ENCODE data around the gene ZNF367. TPM values are rescaled to one million over a fixed set of nuclear protein-coding genes. Genes with fewer than 3 reads are reported as not detected.
A peak's percentile ranks its signal among the peaks of the same experiment; 100 is the strongest.
"Not testable (repeated sequence)": the region's sequence is repeated elsewhere in the genome, so short reads cannot be mapped to it uniquely, and the experiment has no call there.

ZNF367 gene
- total RNA-seq, 1 donor from 2014 or later = 1.8 TPM

- DNase-seq (ENCODE audit: extremely low read depth, low read depth, low spot score) = not testable (repeated sequence)
These were observed 42.7 kb downstream of the ZNF367 start for GRCh38 chr9:96375507-96375906.

GRCh38 chr9:96367943-96368342, 50.2 kb downstream of the ZNF367 start:
- no peak for DNase-seq (ENCODE audit: extremely low read depth, low read depth, low spot score)

GRCh38 chr9:96363175-96363967, 54.8 kb downstream of the ZNF367 start:
- no peak for DNase-seq (ENCODE audit: extremely low read depth, low read depth, low spot score)

- DNase-seq (ENCODE audit: extremely low read depth, low read depth, low spot score) = not testable (repeated sequence)
These were observed 56.1 kb downstream of the ZNF367 start for GRCh38 chr9:96362119-96362518.

- no peak for DNase-seq (ENCODE audit: extremely low read depth, low read depth, low spot score)
These were observed 56.5 kb downstream of the ZNF367 start for GRCh38 chr9:96361668-96362067.

GRCh38 chr9:96360976-96361375, 57.2 kb downstream of the ZNF367 start:
- DNase-seq (ENCODE audit: extremely low read depth, low read depth, low spot score) = no peak

GRCh38 chr9:96360523-96360922, 57.6 kb downstream of the ZNF367 start:
- DNase-seq (ENCODE audit: extremely low read depth, low read depth, low spot score) = not testable (repeated sequence)

GRCh38 chr9:96350866-96351265, 67.3 kb downstream of the ZNF367 start:
- DNase-seq (ENCODE audit: extremely low read depth, low read depth, low spot score) = no peak

GRCh38 chr9:96348261-96348660, 69.9 kb downstream of the ZNF367 start:
- no peak for DNase-seq (ENCODE audit: extremely low read depth, low read depth, low spot score)

GRCh38 chr9:96345551-96345950, 72.6 kb downstream of the ZNF367 start:
- DNase-seq (ENCODE audit: extremely low read depth, low read depth, low spot score) = no peak

GRCh38 chr9:96344458-96345180, 73.6 kb downstream of the ZNF367 start:
- peak; percentile 93 for DNase-seq (ENCODE audit: extremely low read depth, low read depth, low spot score)

GRCh38 chr9:96343515-96344360, 74.4 kb downstream of the ZNF367 start:
- DNase-seq (ENCODE audit: extremely low read depth, low read depth, low spot score) = no peak

- no peak for DNase-seq (ENCODE audit: extremely low read depth, low read depth, low spot score)
These were observed 75.5 kb downstream of the ZNF367 start for GRCh38 chr9:96342571-96343245.

GRCh38 chr9:96340707-96341106, 77.5 kb downstream of the ZNF367 start:
- no peak for DNase-seq (ENCODE audit: extremely low read depth, low read depth, low spot score)

GRCh38 chr9:96338299-96338698, 79.9 kb downstream of the ZNF367 start:
- no peak for DNase-seq (ENCODE audit: extremely low read depth, low read depth, low spot score)

Other genes starting within 250 kb of the ZNF367 start
- gene HSD17B3, start 116.2 kb downstream of the ZNF367 start, total RNA-seq = not detected in 2 replicates
- 27.4 and 31.2 TPM in 2 replicates for gene SLC35D2, start 34.7 kb downstream of the ZNF367 start, total RNA-seq
- gene HABP4, start 31.8 kb upstream of the ZNF367 start, total RNA-seq = 10.4 and 13.5 TPM in 2 replicates
- gene CDC14B, start 201.5 kb upstream of the ZNF367 start, total RNA-seq = 4.6 and 5.8 TPM in 2 replicates
- 13.8 and 18.4 TPM in 2 replicates for gene PRXL2C, start 236.9 kb upstream of the ZNF367 start, total RNA-seq